ENCODE results near the gene SHC4.

The SHC4 gene

DNA sequence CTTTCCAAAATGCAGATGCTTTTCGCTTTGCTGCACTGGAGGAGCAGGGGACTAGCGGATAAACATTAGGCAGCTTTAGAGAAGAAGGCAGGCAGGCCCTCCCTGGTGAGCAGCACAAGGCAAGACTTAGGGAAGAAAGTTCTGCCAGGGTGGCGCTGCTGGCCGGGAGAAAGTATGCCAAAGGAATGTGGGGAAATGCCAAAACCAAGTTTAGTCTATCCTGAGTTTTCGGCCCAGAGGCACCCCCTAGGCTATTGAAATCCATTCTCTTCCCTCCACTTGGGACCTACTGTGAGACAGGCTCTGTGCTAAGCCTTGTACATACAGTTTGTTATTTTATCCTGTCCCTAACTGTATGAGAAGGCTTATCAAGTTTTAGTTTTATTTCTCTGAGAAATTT, 9.2 kb downstream of the SHC4 start:
- TF ChIP-seq EZH2phosphoT487 (conservative IDR thresholded peaks at IDR 0.05; ENCODE audit: low read length), result no peak
- TF ChIP-seq, protein P1, sequence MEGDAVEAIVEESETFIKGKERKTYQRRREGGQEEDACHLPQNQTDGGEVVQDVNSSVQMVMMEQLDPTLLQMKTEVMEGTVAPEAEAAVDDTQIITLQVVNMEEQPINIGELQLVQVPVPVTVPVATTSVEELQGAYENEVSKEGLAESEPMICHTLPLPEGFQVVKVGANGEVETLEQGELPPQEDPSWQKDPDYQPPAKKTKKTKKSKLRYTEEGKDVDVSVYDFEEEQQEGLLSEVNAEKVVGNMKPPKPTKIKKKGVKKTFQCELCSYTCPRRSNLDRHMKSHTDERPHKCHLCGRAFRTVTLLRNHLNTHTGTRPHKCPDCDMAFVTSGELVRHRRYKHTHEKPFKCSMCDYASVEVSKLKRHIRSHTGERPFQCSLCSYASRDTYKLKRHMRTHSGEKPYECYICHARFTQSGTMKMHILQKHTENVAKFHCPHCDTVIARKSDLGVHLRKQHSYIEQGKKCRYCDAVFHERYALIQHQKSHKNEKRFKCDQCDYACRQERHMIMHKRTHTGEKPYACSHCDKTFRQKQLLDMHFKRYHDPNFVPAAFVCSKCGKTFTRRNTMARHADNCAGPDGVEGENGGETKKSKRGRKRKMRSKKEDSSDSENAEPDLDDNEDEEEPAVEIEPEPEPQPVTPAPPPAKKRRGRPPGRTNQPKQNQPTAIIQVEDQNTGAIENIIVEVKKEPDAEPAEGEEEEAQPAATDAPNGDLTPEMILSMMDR (IDR thresholded peaks at IDR 0.05; ENCODE audit: insufficient read depth, low read length, poor library complexity, severe bottlenecking), result no peak
- no peaks in the 10 kb centered on the region for H3F3A ChIP-seq (ENCODE audit: insufficient read depth)
- H4K20me1 ChIP-seq (ENCODE audit: low read depth, low read length), result no peaks in the 10 kb centered on the region
- H3K79me2 ChIP-seq (ENCODE audit: insufficient read depth, low read length), result no peaks in the 10 kb centered on the region
- no peak overlapping the region for H3K27ac ChIP-seq (ENCODE audit: low read depth, low read length)
- H3K9me2 ChIP-seq (replicated peaks; ENCODE audit: insufficient read depth, low read length), result no peaks in the 10 kb centered on the region
- no peak overlapping the region for H2AFZ ChIP-seq (ENCODE audit: low read depth, low read length, severe bottlenecking)
- H3K27me3 ChIP-seq (ENCODE audit: low read length), result no peaks in the 10 kb centered on the region
- H3K36me3 ChIP-seq (ENCODE audit: low read length), result no peaks in the 10 kb centered on the region
- no peaks in the 10 kb centered on the region for H3K9me3 ChIP-seq (ENCODE audit: insufficient read depth, low read length)
- no peak overlapping the region for H3K4me2 ChIP-seq (ENCODE audit: low read depth, low read length, poor library complexity, severe bottlenecking)
- H3K9ac ChIP-seq (ENCODE audit: low read length), result no peak overlapping the region
- no peak overlapping the region for H3K4me3 ChIP-seq (ENCODE audit: insufficient read depth, low read length, poor library complexity, severe bottlenecking)

DNA sequence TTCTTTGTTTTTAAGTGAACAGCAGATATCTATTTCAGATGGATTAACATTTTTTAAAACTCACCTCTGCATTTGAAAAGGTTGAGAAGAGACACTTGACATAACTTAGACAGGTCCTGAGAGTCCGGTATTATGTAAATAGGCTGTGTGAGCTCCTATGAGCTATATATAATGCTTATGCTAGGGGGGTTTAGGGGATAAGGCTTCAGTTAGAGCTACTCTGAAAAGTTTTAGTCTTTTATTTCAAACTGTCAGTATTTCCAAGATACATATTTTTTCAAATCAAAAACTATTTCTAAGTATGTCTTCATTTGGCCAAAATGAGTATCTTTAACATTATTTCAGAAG, 16.9 kb downstream of the SHC4 start:
- Histone ChIP-seq H3K4me3 (ENCODE audit: insufficient read depth, low read length, poor library complexity, severe bottlenecking) (no peak overlapping the region), H3K4me2 (ENCODE audit: low read depth, low read length, poor library complexity, severe bottlenecking) (no peak overlapping the region), H4K20me1 (ENCODE audit: low read depth, low read length) (no peaks in the 10 kb centered on the region), H3K79me2 (ENCODE audit: insufficient read depth, low read length) (no peaks in the 10 kb centered on the region), H3K9me3 (ENCODE audit: insufficient read depth, low read length) (no peaks in the 10 kb centered on the region), H3K9ac (ENCODE audit: low read length) (no peak overlapping the region), H3K9me2 (replicated peaks; ENCODE audit: insufficient read depth, low read length) (no peaks in the 10 kb centered on the region), H2AFZ (ENCODE audit: low read depth, low read length, severe bottlenecking) (no peak overlapping the region), H3K36me3 (ENCODE audit: low read length) (no peaks in the 10 kb centered on the region), H3K27me3 (ENCODE audit: low read length) (no peaks in the 10 kb centered on the region), H3F3A (ENCODE audit: insufficient read depth) (no peaks in the 10 kb centered on the region), H3K27ac (ENCODE audit: low read depth, low read length) (no peak overlapping the region)
- TF ChIP-seq EZH2phosphoT487 (conservative IDR thresholded peaks at IDR 0.05; ENCODE audit: low read length), result no peak
- TF ChIP-seq, protein P1 (IDR thresholded peaks at IDR 0.05; ENCODE audit: insufficient read depth, low read length, poor library complexity, severe bottlenecking), result no peak

DNA sequence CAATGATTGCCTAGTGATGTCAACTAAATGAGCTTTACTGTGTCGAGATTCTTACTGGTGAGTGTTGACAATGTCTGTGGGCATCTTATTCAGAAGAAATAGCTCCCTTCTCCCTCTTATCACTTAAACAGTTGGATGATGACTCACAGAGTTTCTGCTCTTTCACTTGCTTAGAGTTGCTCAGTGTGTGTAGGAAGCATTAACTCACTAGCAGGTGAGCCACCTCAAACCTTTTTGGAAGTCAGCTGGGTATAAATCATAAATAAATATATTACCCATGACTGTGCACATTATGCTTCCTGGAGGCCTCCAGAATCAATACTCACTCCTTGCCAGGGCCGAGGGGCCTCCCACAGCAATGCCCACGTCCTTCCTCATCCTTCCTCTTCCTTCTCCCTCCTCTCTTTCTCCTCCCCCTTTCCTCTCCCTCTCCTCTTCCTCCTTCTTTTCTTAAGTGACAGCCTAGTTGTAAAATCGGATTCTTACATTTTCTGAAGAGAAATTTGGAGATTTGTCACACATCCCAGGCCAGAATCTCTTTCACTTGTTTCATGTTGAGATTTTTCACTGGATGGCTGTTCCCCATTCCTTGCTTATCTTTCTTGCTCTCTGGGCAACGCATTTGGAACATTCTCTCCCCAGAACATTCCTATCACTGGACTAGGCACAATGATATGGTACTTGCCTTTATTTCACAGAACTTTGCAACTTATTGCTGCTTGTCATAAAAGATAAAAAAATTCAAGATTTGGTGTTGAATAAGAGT, 17.5 kb downstream of the SHC4 start:
- Histone ChIP-seq H3K4me2 (ENCODE audit: low read depth, low read length, poor library complexity, severe bottlenecking) (no peak overlapping the region), H3K79me2 (ENCODE audit: insufficient read depth, low read length) (no peaks in the 10 kb centered on the region), H3K9me2 (replicated peaks; ENCODE audit: insufficient read depth, low read length) (no peaks in the 10 kb centered on the region), H3K27me3 (ENCODE audit: low read length) (no peaks in the 10 kb centered on the region), H3K36me3 (ENCODE audit: low read length) (no peaks in the 10 kb centered on the region), H2AFZ (ENCODE audit: low read depth, low read length, severe bottlenecking) (no peak overlapping the region), H3F3A (ENCODE audit: insufficient read depth) (no peaks in the 10 kb centered on the region), H3K9ac (ENCODE audit: low read length) (no peak overlapping the region), H4K20me1 (ENCODE audit: low read depth, low read length) (no peaks in the 10 kb centered on the region), H3K27ac (ENCODE audit: low read depth, low read length) (no peak overlapping the region), H3K9me3 (ENCODE audit: insufficient read depth, low read length) (no peaks in the 10 kb centered on the region), H3K4me3 (ENCODE audit: insufficient read depth, low read length, poor library complexity, severe bottlenecking) (no peak overlapping the region)
- no peak for TF ChIP-seq EZH2phosphoT487 (conservative IDR thresholded peaks at IDR 0.05; ENCODE audit: low read length)
- TF ChIP-seq, protein P1 (IDR thresholded peaks at IDR 0.05; ENCODE audit: insufficient read depth, low read length, poor library complexity, severe bottlenecking), result no peak

All from SU-DHL-6 (cell line).